Fibroblast of lung (primary cell): Measurements from ENCODE around the gene MACROD2. TPM values are rescaled to one million over a fixed set of nuclear protein-coding genes. Genes with fewer than 3 reads are reported as not detected.

ENCODE experiments used
- DNase-seq, 2 donors: peaks; one replicate each; pipeline versions ENCODE4 v3.0.0 to v3.0.0-alpha.2; 2010; ENCODE audit warnings: low read depth in 2 of 2
- H2AFZ ChIP-seq: 2 replicates; pipeline ENCODE4 v1.5.1; 2012; ENCODE audit warnings: low read length, control low read depth, inconsistent platforms
- H3K27ac ChIP-seq: 2 replicates; pipeline ENCODE4 v1.5.1; 2011; ENCODE audit warnings: low read length, control low read depth; ENCODE audit not compliant: insufficient read depth
- H3K27me3 ChIP-seq: 2 replicates; pipeline ENCODE4 v1.5.1; 2011; ENCODE audit warnings: mild to moderate bottlenecking, low read length; ENCODE audit not compliant: control insufficient read depth, insufficient read depth
- H3K36me3 ChIP-seq: 2 replicates; pipeline ENCODE4 v1.5.1; 2011; ENCODE audit warnings: low read length; ENCODE audit not compliant: control insufficient read depth, insufficient read depth
- H3K4me1 ChIP-seq: 2 replicates; pipeline ENCODE4 v1.5.1; 2011; ENCODE audit warnings: low read length; ENCODE audit not compliant: control insufficient read depth, insufficient read depth; ENCODE audit errors: extremely low read depth
- H3K4me2 ChIP-seq: 2 replicates; pipeline ENCODE4 v1.5.1; 2011; ENCODE audit warnings: low read length, control low read depth; ENCODE audit not compliant: insufficient read depth; ENCODE audit errors: extremely low read depth
- H3K4me3 ChIP-seq, 4 experiments: fragments of 200-600 bp in 1 of 4; sonication (generic) in 1 of 4; replicated peaks in 1 of 4; 2 replicates each; pipeline ENCODE4 v1.5.1; 2011 to 2016; ENCODE audit warnings: low read length in 4 of 4, low read depth in 3 of 4, mild to moderate bottlenecking in 3 of 4, control low read depth in 2 of 4, inconsistent platforms in 1 of 4, mixed read lengths in 1 of 4; ENCODE audit not compliant: insufficient read depth in 1 of 4; ENCODE audit errors: control extremely low read depth in 1 of 4
- H3K79me2 ChIP-seq: 2 replicates; pipeline ENCODE4 v1.5.1; 2012; ENCODE audit warnings: mild to moderate bottlenecking, low read length, inconsistent platforms; ENCODE audit not compliant: control insufficient read depth, insufficient read depth
- H3K9ac ChIP-seq: 2 replicates; pipeline ENCODE4 v1.5.1; 2011; ENCODE audit warnings: mild to moderate bottlenecking, low read length, control low read depth; ENCODE audit not compliant: insufficient read depth
- H3K9me3 ChIP-seq: 2 replicates; pipeline ENCODE4 v1.5.1; 2012; ENCODE audit warnings: low read depth, low read length; ENCODE audit not compliant: control insufficient read depth, insufficient read depth
- H4K20me1 ChIP-seq: 2 replicates; pipeline ENCODE4 v1.5.1; 2011; ENCODE audit warnings: low read length; ENCODE audit not compliant: control insufficient read depth, insufficient read depth; ENCODE audit errors: extremely low read depth
- CTCF ChIP-seq, 2 donors: IDR thresholded peaks in 1 of 2; conservative IDR thresholded peaks in 1 of 2; 1 replicate in 1 of 2; 2 replicates in 1 of 2; pipeline ENCODE4 v1.5.1; 2011 to 2012; ENCODE audit warnings: low read length in 2 of 2, control low read depth in 1 of 2, inconsistent platforms in 1 of 2, low read depth in 1 of 2, mild to moderate bottlenecking in 1 of 2
- EZH2 ChIP-seq: IDR thresholded peaks from 2 replicates; pipeline ENCODE4 v1.5.1; 2012; ENCODE audit warnings: low read length, control low read depth, mild to moderate bottlenecking; ENCODE audit errors: missing control alignments
- polyA plus RNA-seq, 2 donors: library from polyadenylated mRNA; depleted of rRNA in 1 of 2; stranded (reverse) in 1 of 2; unstranded in 1 of 2; fragments of >200 nt; gene quantifications; 2 replicates each; pipeline ENCODE4 v1.2.1, GENCODE V29; 2011 to 2012; ENCODE audit warnings: missing spikeins in 1 of 2
- total RNA-seq: library from RNA; depleted of rRNA; stranded (reverse); fragments of >200 nt; gene quantifications from 2 replicates; pipeline ENCODE4 v1.2.1, GENCODE V29; 2014

MACROD2 gene
- total and polyA plus RNA-seq, 2 donors (not counting 1 experiment from before 2014, with no cell fraction given): 0.54 to 1.7 TPM

GRCh38 chr20:15098351-15098750, 1103.0 kb downstream of the MACROD2 start:
- Histone ChIP-seq H3K4me3 (no peak overlapping the region), H4K20me1 (no peaks in the 10 kb centered on the region), H3K27me3 (no peaks in the 10 kb centered on the region), H3K4me2 (no peak overlapping the region), H3K79me2 (no peaks in the 10 kb centered on the region), H3K4me1 (no peaks in the 10 kb centered on the region), H2AFZ (no peak overlapping the region), H3K36me3 (no peaks in the 10 kb centered on the region), H3K9ac (no peak overlapping the region), H3K9me3 (no peaks in the 10 kb centered on the region), H3K27ac (no peak overlapping the region)
- no peak for TF ChIP-seq EZH2
- no peak for TF ChIP-seq CTCF (conservative IDR thresholded peaks at IDR 0.05 in 1 of 2, IDR thresholded peaks at IDR 0.05 in 1 of 2; ENCODE audit: low read depth in 1 of 2, low read length in 2 of 2)
- DNase-seq: peak in 1 of 2 donors; percentile 2

- Histone ChIP-seq H4K20me1 (no peaks in the 10 kb centered on the region), H3K36me3 (no peaks in the 10 kb centered on the region), H3K79me2 (no peaks in the 10 kb centered on the region), H3K9me3 (no peaks in the 10 kb centered on the region), H3K4me1 (no peaks in the 10 kb centered on the region), H3K27me3 (no peaks in the 10 kb centered on the region), H3K9ac (no peak overlapping the region), H3K27ac (no peak overlapping the region), H2AFZ (no peak overlapping the region), H3K4me3 (no peak overlapping the region), H3K4me2 (no peak overlapping the region)
- DNase-seq: no peak
- TF ChIP-seq CTCF (conservative IDR thresholded peaks at IDR 0.05 in 1 of 2, IDR thresholded peaks at IDR 0.05 in 1 of 2; ENCODE audit: low read depth in 1 of 2, low read length in 2 of 2) (no peak), EZH2 (no peak)
Observed at GRCh38 chr20:15099130-15099529, 1103.8 kb downstream of the MACROD2 start.

- Histone ChIP-seq H3K79me2 (no peaks in the 10 kb centered on the region), H3K4me3 (no peak overlapping the region), H3K9me3 (no peaks in the 10 kb centered on the region), H3K4me1 (no peaks in the 10 kb centered on the region), H3K9ac (no peak overlapping the region), H3K27me3 (no peaks in the 10 kb centered on the region), H4K20me1 (no peaks in the 10 kb centered on the region), H3K4me2 (no peak overlapping the region), H2AFZ (no peak overlapping the region), H3K36me3 (no peaks in the 10 kb centered on the region), H3K27ac (no peak overlapping the region)
- TF ChIP-seq CTCF (conservative IDR thresholded peaks at IDR 0.05 in 1 of 2, IDR thresholded peaks at IDR 0.05 in 1 of 2; ENCODE audit: low read depth in 1 of 2, low read length in 2 of 2) (no peak), EZH2 (no peak)
- DNase-seq: peak in 1 of 2 donors; percentile 8
Observed at GRCh38 chr20:15100506-15101160, 1105.3 kb downstream of the MACROD2 start.
